GM13976 (cell line): ENCODE measurements around the gene TSACC.

Source experiments
- DNase-seq: peaks from one replicate; pipeline ENCODE4 v3.0.0; 2012; ENCODE audit warnings: low spot score
- in situ Hi-C: fragments of 300-500 bp; cut with MboI; formaldehyde crosslinking; loops from one replicate; pipeline ENCODE4 v1.12.0; 2022; ENCODE audit warnings: low sequenced_read_pairs, mixed read lengths, inconsistent platforms; ENCODE audit not compliant: unreplicated experiment
- TF ChIP-seq, protein P1 (sequence below): IDR thresholded peaks from 2 replicates; pipeline ENCODE4 v1.5.1; 2012; ENCODE audit warnings: borderline replicate concordance, mild to moderate bottlenecking; ENCODE audit not compliant: insufficient read depth; ENCODE audit errors: extremely low read depth, missing control alignments, control extremely low read depth

TSACC gene

DNA sequence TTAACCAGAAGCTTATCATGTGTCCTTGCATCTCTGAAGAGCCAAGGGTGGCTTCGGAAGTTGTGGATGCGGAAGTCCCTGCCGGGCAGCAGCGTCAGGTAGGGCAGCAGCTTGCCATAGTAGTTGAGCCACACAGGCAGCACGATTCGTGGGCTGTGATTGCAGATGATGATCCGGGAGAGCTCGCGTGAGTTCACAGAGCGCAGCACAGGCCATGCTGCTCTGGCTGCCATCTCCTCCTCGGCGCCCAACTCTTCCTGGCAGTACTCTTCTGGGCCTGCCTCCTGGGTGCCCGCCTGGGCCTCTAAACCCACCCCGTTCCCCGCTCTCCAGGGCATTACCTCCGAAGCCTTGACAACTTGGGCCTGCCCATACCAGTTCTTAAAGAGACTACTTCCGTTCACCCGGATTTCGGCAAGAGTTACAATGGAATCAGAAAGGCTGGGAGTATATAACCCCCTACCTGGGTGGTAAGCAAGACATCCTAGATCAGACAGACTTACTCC is 39.4 kb upstream of the TSACC start, which contains the start of gene VHLL:
Gene VHLL (minus strand): TSS at position 456 of the 506 bp plus-strand sequence. CDS start 118 bp downstream, at position 338.
- TF ChIP-seq, protein P1, sequence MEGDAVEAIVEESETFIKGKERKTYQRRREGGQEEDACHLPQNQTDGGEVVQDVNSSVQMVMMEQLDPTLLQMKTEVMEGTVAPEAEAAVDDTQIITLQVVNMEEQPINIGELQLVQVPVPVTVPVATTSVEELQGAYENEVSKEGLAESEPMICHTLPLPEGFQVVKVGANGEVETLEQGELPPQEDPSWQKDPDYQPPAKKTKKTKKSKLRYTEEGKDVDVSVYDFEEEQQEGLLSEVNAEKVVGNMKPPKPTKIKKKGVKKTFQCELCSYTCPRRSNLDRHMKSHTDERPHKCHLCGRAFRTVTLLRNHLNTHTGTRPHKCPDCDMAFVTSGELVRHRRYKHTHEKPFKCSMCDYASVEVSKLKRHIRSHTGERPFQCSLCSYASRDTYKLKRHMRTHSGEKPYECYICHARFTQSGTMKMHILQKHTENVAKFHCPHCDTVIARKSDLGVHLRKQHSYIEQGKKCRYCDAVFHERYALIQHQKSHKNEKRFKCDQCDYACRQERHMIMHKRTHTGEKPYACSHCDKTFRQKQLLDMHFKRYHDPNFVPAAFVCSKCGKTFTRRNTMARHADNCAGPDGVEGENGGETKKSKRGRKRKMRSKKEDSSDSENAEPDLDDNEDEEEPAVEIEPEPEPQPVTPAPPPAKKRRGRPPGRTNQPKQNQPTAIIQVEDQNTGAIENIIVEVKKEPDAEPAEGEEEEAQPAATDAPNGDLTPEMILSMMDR: no peak
- DNase-seq: no peak
- in situ Hi-C loops: no loop called here

DNA sequence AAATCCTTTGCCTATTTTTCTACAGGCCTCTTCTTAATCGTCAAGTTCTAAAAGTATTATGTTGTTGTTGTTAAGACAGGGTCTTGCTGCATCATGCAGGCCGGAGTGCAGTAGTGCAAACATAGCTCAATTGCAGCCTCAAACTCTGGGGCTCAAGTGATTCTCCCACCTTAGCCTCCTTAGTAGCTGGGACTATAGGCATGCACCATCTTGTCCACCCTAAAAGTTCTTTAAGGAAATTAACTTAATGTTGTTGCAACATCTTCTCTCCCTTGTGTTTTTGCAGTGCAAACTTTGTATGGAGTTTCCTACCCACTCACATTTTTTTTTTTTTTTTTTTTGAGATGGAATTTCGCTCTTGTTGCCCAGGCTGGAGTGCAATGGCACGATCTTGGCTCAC is 35.1 kb upstream of the TSACC start:
- TF ChIP-seq, protein P1: no peak
- no peak for DNase-seq
- in situ Hi-C loops: no loop called here

DNA sequence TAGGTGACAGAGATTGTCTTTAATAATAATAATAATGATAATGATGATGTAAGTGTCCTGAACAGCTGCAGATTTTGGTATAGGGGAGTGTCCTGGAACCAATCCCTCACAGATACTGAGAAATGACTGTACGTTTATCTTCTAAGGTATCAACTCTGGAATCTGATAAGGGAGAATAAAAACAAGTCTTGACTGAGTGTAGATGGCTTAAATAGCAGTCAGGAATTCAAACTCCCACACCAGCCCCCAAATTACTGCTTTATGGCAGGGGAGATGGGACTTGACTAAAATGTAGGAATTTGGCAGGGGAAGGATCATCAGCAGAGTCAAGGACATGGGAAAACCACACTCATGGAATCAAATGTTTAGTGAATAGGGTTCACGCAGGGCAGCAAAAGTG is 33.1 kb upstream of the TSACC start:
- TF ChIP-seq, protein P1: no peak
- in situ Hi-C loops: no loop called here
- DNase-seq: no peak

DNA sequence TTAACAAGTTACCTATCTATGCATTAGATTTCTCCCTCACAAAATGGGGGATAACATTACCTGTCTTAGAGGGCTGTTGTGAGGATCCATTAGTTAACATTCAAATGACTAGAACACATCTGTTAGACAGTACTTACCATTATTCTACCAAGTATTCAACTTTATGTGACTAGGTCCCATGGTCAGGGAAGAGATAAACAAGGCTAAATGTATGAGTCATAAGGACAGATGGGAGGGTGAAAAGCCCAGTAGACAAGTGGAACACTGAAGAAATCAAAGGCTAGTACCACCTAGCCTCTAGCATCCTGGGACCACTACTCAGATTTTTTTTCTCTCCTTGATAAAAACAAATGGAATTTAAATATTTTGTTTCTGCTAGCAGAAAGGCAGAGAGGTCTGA is 30.2 kb upstream of the TSACC start:
- no peak for DNase-seq
- TF ChIP-seq, protein P1: no peak
- in situ Hi-C loops: no loop called here

- DNase-seq: no peak
- in situ Hi-C loops: no loop called here
- TF ChIP-seq, protein P1: no peak
Observed at GRCh38 chr1:156310962-156311361, 27.4 kb upstream of the TSACC start.

DNA sequence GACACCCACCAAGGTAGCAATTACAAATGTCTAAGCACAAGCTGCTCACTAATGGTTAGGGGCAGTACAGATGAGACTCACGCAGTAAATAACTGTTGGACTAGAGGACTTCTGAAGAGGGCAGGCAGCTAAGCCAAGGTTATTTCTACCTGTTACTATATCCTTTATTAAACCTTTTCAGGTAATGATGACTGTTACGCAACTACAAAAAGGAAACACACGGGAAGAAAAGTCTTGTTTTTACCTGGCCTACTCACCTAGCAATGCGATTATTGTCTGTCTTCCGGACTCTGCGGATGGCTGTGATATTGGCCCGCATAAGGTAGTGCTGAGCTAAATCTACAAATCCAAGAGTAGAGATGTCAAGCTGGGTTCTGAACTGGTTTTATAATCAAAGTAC is 21.4 kb upstream of the TSACC start:
- in situ Hi-C loops: no loop called here
- no peak for DNase-seq
- TF ChIP-seq, protein P1: no peak

DNA sequence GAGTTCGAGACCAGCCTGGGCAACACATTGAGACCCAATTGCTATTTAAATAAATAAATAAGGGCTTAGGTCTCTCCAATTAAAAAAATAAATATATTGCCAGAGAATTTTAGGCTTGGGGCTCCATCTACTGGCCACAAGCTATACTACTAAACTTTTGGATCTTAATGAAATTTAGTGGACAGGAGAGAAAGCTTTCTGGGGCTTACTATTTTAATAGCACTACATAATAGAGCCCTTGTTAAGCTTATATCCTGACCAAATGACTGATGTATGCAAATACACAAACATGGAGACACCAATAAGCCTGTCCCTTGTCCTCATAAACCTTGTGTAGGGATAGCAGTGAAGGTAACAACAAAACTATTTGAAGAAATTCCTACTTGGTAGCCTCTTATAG is 18.7 kb upstream of the TSACC start:
- in situ Hi-C loops: no loop called here
- DNase-seq: no peak
- TF ChIP-seq, protein P1: peak; percentile 39
